ENCODE results near the gene UBE2Z.

UBE2Z gene

GRCh38 chr17:48893646-48894508 is 14.3 kb upstream of the UBE2Z start:
- no peak for TF ChIP-seq RAD21 (IDR thresholded peaks at IDR 0.05; ENCODE audit: low read depth)
- no peak for TF ChIP-seq NFIC (IDR thresholded peaks at IDR 0.05)
- TF ChIP-seq TAF1 (IDR thresholded peaks at IDR 0.05; ENCODE audit: low read depth): no peak
- TF ChIP-seq TCF12 (IDR thresholded peaks at IDR 0.05; ENCODE audit: low read depth): no peak
- no peak for TF ChIP-seq CREB1 (IDR thresholded peaks at IDR 0.05; ENCODE audit: low read depth)
- no peak for TF ChIP-seq ZBTB7A (IDR thresholded peaks at IDR 0.05; ENCODE audit: low read depth)
- TF ChIP-seq FOXM1 (IDR thresholded peaks at IDR 0.05; ENCODE audit: borderline replicate concordance, low read depth): no peak
- no peak for TF ChIP-seq CEBPB (IDR thresholded peaks at IDR 0.05)
- TF ChIP-seq MAX (IDR thresholded peaks at IDR 0.05): no peak
- TF ChIP-seq EP300 (IDR thresholded peaks at IDR 0.05; ENCODE audit: borderline replicate concordance): no peak
- no peak for TF ChIP-seq TEAD4 (IDR thresholded peaks at IDR 0.05)
- no peak for TF ChIP-seq REST (IDR thresholded peaks at IDR 0.05; ENCODE audit: low read depth)
- TF ChIP-seq EGR1 (IDR thresholded peaks at IDR 0.05): no peak
- no peak for TF ChIP-seq YY1 (IDR thresholded peaks at IDR 0.05; ENCODE audit: low read depth)
- TF ChIP-seq USF1 (IDR thresholded peaks at IDR 0.05): no peak

- TF ChIP-seq REST (IDR thresholded peaks at IDR 0.05; ENCODE audit: low read depth) (no peak), RAD21 (IDR thresholded peaks at IDR 0.05; ENCODE audit: low read depth) (no peak), MAX (IDR thresholded peaks at IDR 0.05) (no peak), TAF1 (IDR thresholded peaks at IDR 0.05; ENCODE audit: low read depth) (no peak), EP300 (IDR thresholded peaks at IDR 0.05; ENCODE audit: borderline replicate concordance) (no peak), CEBPB (IDR thresholded peaks at IDR 0.05) (no peak), EGR1 (IDR thresholded peaks at IDR 0.05) (no peak)
Observed at GRCh38 chr17:48894886-48895285, 13.3 kb upstream of the UBE2Z start.

- no peak for TF ChIP-seq USF1 (IDR thresholded peaks at IDR 0.05)
- TF ChIP-seq CEBPB (IDR thresholded peaks at IDR 0.05): no peak
- no peak for TF ChIP-seq YY1 (IDR thresholded peaks at IDR 0.05; ENCODE audit: low read depth)
- no peak for TF ChIP-seq REST (IDR thresholded peaks at IDR 0.05; ENCODE audit: low read depth)
- TF ChIP-seq FOXM1 (IDR thresholded peaks at IDR 0.05; ENCODE audit: borderline replicate concordance, low read depth): no peak
- no peak for TF ChIP-seq TEAD4 (IDR thresholded peaks at IDR 0.05)
- no peak for TF ChIP-seq ZBTB7A (IDR thresholded peaks at IDR 0.05; ENCODE audit: low read depth)
- no peak for TF ChIP-seq CREB1 (IDR thresholded peaks at IDR 0.05; ENCODE audit: low read depth)
- no peak for TF ChIP-seq EGR1 (IDR thresholded peaks at IDR 0.05)
- TF ChIP-seq TAF1 (IDR thresholded peaks at IDR 0.05; ENCODE audit: low read depth): no peak
- TF ChIP-seq EP300 (IDR thresholded peaks at IDR 0.05; ENCODE audit: borderline replicate concordance): no peak
- TF ChIP-seq RAD21 (IDR thresholded peaks at IDR 0.05; ENCODE audit: low read depth): no peak
- TF ChIP-seq TCF12 (IDR thresholded peaks at IDR 0.05; ENCODE audit: low read depth): no peak
- TF ChIP-seq NFIC (IDR thresholded peaks at IDR 0.05): no peak
Observed at GRCh38 chr17:48901241-48901640, 7.0 kb upstream of the UBE2Z start.

GRCh38 chr17:48903401-48903800 is 4.8 kb upstream of the UBE2Z start:
- TF ChIP-seq YY1 (IDR thresholded peaks at IDR 0.05; ENCODE audit: low read depth) (no peak), FOXM1 (IDR thresholded peaks at IDR 0.05; ENCODE audit: borderline replicate concordance, low read depth) (no peak), TAF1 (IDR thresholded peaks at IDR 0.05; ENCODE audit: low read depth) (no peak), REST (IDR thresholded peaks at IDR 0.05; ENCODE audit: low read depth) (no peak), EP300 (IDR thresholded peaks at IDR 0.05; ENCODE audit: borderline replicate concordance) (no peak), TCF12 (IDR thresholded peaks at IDR 0.05; ENCODE audit: low read depth) (no peak)

Measured in Ishikawa (cell line).